CD14-positive monocyte (primary cell): Measurements from ENCODE around the gene PRSS1. TPM values are rescaled to one million over a fixed set of nuclear protein-coding genes. Genes with fewer than 3 reads are reported as not detected.
"Not testable (repeated sequence)": the region's sequence is repeated elsewhere in the genome, so short reads cannot be mapped to it uniquely, and the experiment has no call there.

Experiments used
- DNase-seq, 3 donors: peaks; one replicate each; pipeline ENCODE4 v3.0.0-alpha.2; 2011 to 2022
- H2AFZ ChIP-seq: 2 replicates; pipeline ENCODE4 v1.6.0; 2012; ENCODE audit warnings: mild to moderate bottlenecking, low read depth, low read length, inconsistent platforms; ENCODE audit not compliant: insufficient read depth, poor library complexity, severe bottlenecking
- H3K27ac ChIP-seq, 2 donors: 1 replicate in 1 of 2; 2 replicates in 1 of 2; pipeline ENCODE4 v1.5.1; 2012 to 2013; ENCODE audit warnings: low read length in 2 of 2, control low read depth in 1 of 2, inconsistent platforms in 1 of 2, low read depth in 1 of 2, mild to moderate bottlenecking in 1 of 2
- H3K27me3 ChIP-seq, 2 donors: one replicate each; pipeline versions ENCODE4 v1.6.0 to v1.6.1; 2011 to 2013; ENCODE audit warnings: low read length in 2 of 2; ENCODE audit not compliant: control insufficient read depth in 2 of 2, insufficient read depth in 2 of 2
- H3K36me3 ChIP-seq, 2 donors: replicated peaks in 1 of 2; 1 replicate in 1 of 2; 2 replicates in 1 of 2; pipeline versions ENCODE4 v1.5.1 to v1.6.1; 2012 to 2013; ENCODE audit warnings: low read length in 2 of 2, control low read depth in 1 of 2, inconsistent platforms in 1 of 2, mild to moderate bottlenecking in 1 of 2; ENCODE audit not compliant: insufficient read depth in 2 of 2, control insufficient read depth in 1 of 2
- H3K4me1 ChIP-seq, 2 donors: 1 replicate in 1 of 2; 2 replicates in 1 of 2; pipeline versions ENCODE4 v1.5.1 to v1.6.1; 2012 to 2013; ENCODE audit warnings: low read length in 2 of 2, control low read depth in 1 of 2, inconsistent platforms in 1 of 2, mild to moderate bottlenecking in 1 of 2, moderate library complexity in 1 of 2; ENCODE audit not compliant: insufficient read depth in 2 of 2, control insufficient read depth in 1 of 2
- H3K4me2 ChIP-seq: replicated peaks from 2 replicates; pipeline ENCODE3; 2012; ENCODE audit warnings: low read length, moderate library complexity, mild to moderate bottlenecking; ENCODE audit not compliant: poor library complexity, severe bottlenecking; ENCODE audit errors: extremely low read depth
- H3K4me3 ChIP-seq, 3 experiments: fragments of 200-600 bp in 1 of 3; sonication (generic) in 1 of 3; replicated peaks in 1 of 3; 1 replicate in 2 of 3; 2 replicates in 1 of 3; pipeline ENCODE4 v1.5.1; 2011 to 2013; ENCODE audit warnings: low read length in 3 of 3, mild to moderate bottlenecking in 3 of 3, control low read depth in 2 of 3, low read depth in 2 of 3, inconsistent platforms in 1 of 3, moderate library complexity in 1 of 3
- H3K79me2 ChIP-seq: 2 replicates; pipeline ENCODE4 v1.6.0; 2012; ENCODE audit warnings: mild to moderate bottlenecking, control low read depth, inconsistent platforms, low read length, moderate library complexity; ENCODE audit not compliant: insufficient read depth
- H3K9ac ChIP-seq: 2 replicates; pipeline ENCODE4 v1.6.0; 2017; ENCODE audit warnings: low read length, mild to moderate bottlenecking; ENCODE audit not compliant: insufficient read depth, poor library complexity, severe bottlenecking
- H3K9me3 ChIP-seq, 2 donors: replicated peaks in 1 of 2; 1 replicate in 1 of 2; 2 replicates in 1 of 2; pipeline versions ENCODE4 v1.5.1 to v1.6.1; 2012 to 2013; ENCODE audit warnings: low read length in 2 of 2, control low read depth in 1 of 2; ENCODE audit not compliant: control insufficient read depth in 1 of 2, insufficient read depth in 1 of 2
- H4K20me1 ChIP-seq: 2 replicates; pipeline ENCODE4 v1.6.0; 2012; ENCODE audit warnings: mild to moderate bottlenecking, low read length, control low read depth, moderate library complexity; ENCODE audit not compliant: insufficient read depth
- H3K27ac Mint-ChIP-seq, 7 donors: one replicate each; pipeline ENCODE4 v1.8.0; 2020; ENCODE audit warnings: mild to moderate bottlenecking in 7 of 7, mixed read lengths in 7 of 7, moderate library complexity in 6 of 7, inconsistent platforms in 2 of 7
- H3K27me3 Mint-ChIP-seq, 3 donors: one replicate each; pipeline ENCODE4 v1.8.0; 2021 to 2022; ENCODE audit warnings: low read depth in 3 of 3, mild to moderate bottlenecking in 3 of 3, mixed read lengths in 3 of 3, moderate library complexity in 3 of 3, inconsistent platforms in 1 of 3
- H3K36me3 Mint-ChIP-seq, 2 donors: one replicate each; pipeline ENCODE4 v1.8.0; 2020; ENCODE audit warnings: mixed read lengths in 2 of 2, inconsistent platforms in 1 of 2, mild to moderate bottlenecking in 1 of 2
- H3K4me1 Mint-ChIP-seq: one replicate; pipeline ENCODE4 v1.8.0; 2020; ENCODE audit warnings: mild to moderate bottlenecking, mixed read lengths
- H3K4me3 Mint-ChIP-seq, 2 donors: one replicate each; pipeline ENCODE4 v1.8.0; 2020; ENCODE audit warnings: mild to moderate bottlenecking in 2 of 2, mixed read lengths in 2 of 2, moderate library complexity in 1 of 2
- H3K9me3 Mint-ChIP-seq, 7 donors: one replicate each; pipeline ENCODE4 v1.8.0; 2020 to 2022; ENCODE audit warnings: mixed read lengths in 7 of 7, mild to moderate bottlenecking in 6 of 7, moderate library complexity in 6 of 7, inconsistent platforms in 2 of 7
- CTCF ChIP-seq: fragments of 200-600 bp; IDR thresholded peaks from one replicate; pipeline ENCODE4 v1.8.0; 2022; ENCODE audit warnings: antibody characterized with exemption, mild to moderate bottlenecking
- WGBS: methylation state at CpG from one replicate; pipeline ENCODE4 v1.1.5; 2013; ENCODE audit warnings: missing lambda C conversion rate; ENCODE audit not compliant: insufficient coverage; 5-methylcytosine and 5-hydroxymethylcytosine counted together
- intact Hi-C, 2 donors: fragments of 100-400 bp; cut with micrococcal nuclease; formaldehyde crosslinking; loops; one replicate each; pipeline versions ENCODE4 v1.15.0 to v1.15.1; 2023
- polyA plus RNA-seq, 3 donors: library from polyadenylated mRNA; depleted of rRNA in 1 of 3; unstranded in 2 of 3; stranded (reverse) in 1 of 3; fragments of 300-500 nt in 2 of 3; fragments of >200 nt in 1 of 3; fragmentation: Illumina TruSeq in 2 of 3; gene quantifications; 1 replicate in 2 of 3; 2 replicates in 1 of 3; pipeline ENCODE4 v1.2.3, GENCODE V29; 2012 to 2021

Gene PRSS1
- polyA plus RNA-seq, 3 donors = not detected

GRCh38 chr7:142759433-142759832 lies 10.2 kb downstream of the PRSS1 start:
- WGBS = 89% methylated on average over 1 of the region's 1 CpG
- intact Hi-C loops = no loop called here
- no peak overlapping the region for H3K27ac Mint-ChIP-seq
- Histone ChIP-seq H3K27ac (no peak overlapping the region), H3K36me3 (no peaks in the 10 kb centered on the region), H3K4me1 (no peaks in the 10 kb centered on the region), H3K9me3 (no peaks in the 10 kb centered on the region), H3K4me2 (no peak overlapping the region), H4K20me1 (no peaks in the 10 kb centered on the region), H2AFZ (no peak overlapping the region), H3K9ac (no peak overlapping the region), H3K4me3 (no peak overlapping the region), H3K27me3 (no peaks in the 10 kb centered on the region), H3K79me2 (no peaks in the 10 kb centered on the region)
- H3K27me3 Mint-ChIP-seq = peaks cover 0 to 2% (median 1%) of the 10 kb centered on the region in 3 donors
- no peaks in the 10 kb centered on the region for H3K4me1 Mint-ChIP-seq
- no peak for DNase-seq
- no peak for TF ChIP-seq CTCF
- H3K4me3 Mint-ChIP-seq = no peak overlapping the region
- no peaks in the 10 kb centered on the region for H3K36me3 Mint-ChIP-seq
- no peaks in the 10 kb centered on the region for H3K9me3 Mint-ChIP-seq

GRCh38 chr7:142760071-142760642 lies 10.9 kb downstream of the PRSS1 start:
- Histone ChIP-seq H3K79me2 (no peaks in the 10 kb centered on the region), H3K36me3 (no peaks in the 10 kb centered on the region), H3K4me3 (no peak overlapping the region), H2AFZ (no peak overlapping the region), H3K9ac (no peak overlapping the region), H3K27ac (no peak overlapping the region), H3K4me2 (no peak overlapping the region), H3K9me3 (no peaks in the 10 kb centered on the region), H3K27me3 (no peaks in the 10 kb centered on the region), H3K4me1 (no peaks in the 10 kb centered on the region), H4K20me1 (no peaks in the 10 kb centered on the region)
- 75% methylated on average over 3 of the region's 5 CpGs for WGBS
- intact Hi-C loops = no loop called here
- no peak for TF ChIP-seq CTCF
- no peak for DNase-seq
- Mint-ChIP-seq H3K27ac (no peak overlapping the region), H3K4me1 (no peaks in the 10 kb centered on the region), H3K27me3 (peaks cover 0 to 2% (median 1%) of the 10 kb centered on the region in 3 donors), H3K4me3 (no peak overlapping the region), H3K36me3 (no peaks in the 10 kb centered on the region), H3K9me3 (no peaks in the 10 kb centered on the region)

GRCh38 chr7:142761606-142762005 lies 12.3 kb downstream of the PRSS1 start:
- H3K9me3 Mint-ChIP-seq, H3K36me3 ChIP-seq, H3K4me1 ChIP-seq, H2AFZ ChIP-seq, H3K4me3 ChIP-seq, DNase-seq, H3K4me1 Mint-ChIP-seq, intact Hi-C loops, H3K9me3 ChIP-seq, H3K27me3 Mint-ChIP-seq, H4K20me1 ChIP-seq, H3K9ac ChIP-seq, H3K27ac ChIP-seq, H3K27me3 ChIP-seq, H3K27ac Mint-ChIP-seq, H3K36me3 Mint-ChIP-seq, H3K4me3 Mint-ChIP-seq, H3K4me2 ChIP-seq, H3K79me2 ChIP-seq: not testable (repeated sequence)
- WGBS = 83% methylated on average over 2 of the region's 2 CpGs
